H9 (cell line): ENCODE data around the gene ATP5PO. TPM values are rescaled to one million over a fixed set of nuclear protein-coding genes. Genes with fewer than 3 reads are reported as not detected.

Experiments
- DNase-seq: peaks from one replicate; pipeline ENCODE4 v3.0.0-alpha.2; 2017
- H2AFZ ChIP-seq: one replicate; pipeline ENCODE4 v1.6.1; 2013; ENCODE audit warnings: mild to moderate bottlenecking, low read length, control low read depth, moderate library complexity
- H2AK5ac ChIP-seq: 2 replicates; pipeline ENCODE4 v1.6.1; 2013; ENCODE audit warnings: low read length, control low read depth, mixed read lengths; ENCODE audit not compliant: insufficient read length
- H2BK120ac ChIP-seq: one replicate; pipeline ENCODE4 v1.6.1; 2013; ENCODE audit warnings: low read depth, mild to moderate bottlenecking, low read length, control low read depth, inconsistent platforms; ENCODE audit not compliant: poor library complexity, severe bottlenecking
- H2BK12ac ChIP-seq: 2 replicates; pipeline ENCODE4 v1.6.1; 2013; ENCODE audit warnings: low read length, control low read depth, mixed read lengths, low read depth; ENCODE audit not compliant: insufficient read length
- H2BK15ac ChIP-seq: 2 replicates; pipeline ENCODE4 v1.6.1; 2013; ENCODE audit warnings: low read depth, low read length, control low read depth
- H2BK20ac ChIP-seq: one replicate; pipeline ENCODE4 v1.6.1; 2013; ENCODE audit warnings: low read depth, mild to moderate bottlenecking, low read length, control low read depth, inconsistent platforms; ENCODE audit not compliant: poor library complexity, severe bottlenecking
- H2BK5ac ChIP-seq: 2 replicates; pipeline ENCODE4 v1.6.1; 2013; ENCODE audit warnings: low read length, control low read depth, mixed read lengths; ENCODE audit not compliant: insufficient read length
- H3K14ac ChIP-seq: 2 replicates; pipeline ENCODE4 v1.6.1; 2013; ENCODE audit warnings: low read length, control low read depth; ENCODE audit not compliant: insufficient read depth
- H3K18ac ChIP-seq: 2 replicates; pipeline ENCODE4 v1.6.1; 2013; ENCODE audit warnings: low read depth, mild to moderate bottlenecking, mixed read lengths, low read length, control low read depth; ENCODE audit not compliant: insufficient read length
- H3K23ac ChIP-seq: 2 replicates; pipeline ENCODE4 v1.6.1; 2013; ENCODE audit warnings: low read length, control low read depth, mixed read lengths, low read depth; ENCODE audit not compliant: insufficient read length
- H3K23me2 ChIP-seq: 2 replicates; pipeline ENCODE4 v1.6.1; 2013; ENCODE audit warnings: low read depth, mild to moderate bottlenecking, mixed read lengths, low read length, control low read depth; ENCODE audit not compliant: insufficient read length, poor library complexity, severe bottlenecking
- H3K27ac ChIP-seq: 2 replicates; pipeline ENCODE4 v1.5.1; 2013; ENCODE audit warnings: low read length, control low read depth, mixed read lengths, low read depth; ENCODE audit not compliant: insufficient read length
- H3K27me3 ChIP-seq: 2 replicates; pipeline ENCODE4 v1.6.1; 2013; ENCODE audit warnings: low read length, control low read depth, inconsistent platforms; ENCODE audit not compliant: insufficient read depth
- H3K4ac ChIP-seq: 2 replicates; pipeline ENCODE4 v1.6.1; 2013; ENCODE audit warnings: low read depth, mild to moderate bottlenecking, control low read depth, inconsistent platforms, low read length, moderate library complexity
- H3K4me1 ChIP-seq: 2 replicates; pipeline ENCODE4 v1.6.1; 2013; ENCODE audit warnings: low read length, control low read depth, inconsistent platforms; ENCODE audit not compliant: insufficient read depth
- H3K4me2 ChIP-seq: 2 replicates; pipeline ENCODE4 v1.6.1; 2013; ENCODE audit warnings: low read length, control low read depth, mixed read lengths; ENCODE audit not compliant: insufficient read length, insufficient read depth
- H3K56ac ChIP-seq: 2 replicates; pipeline ENCODE4 v1.6.1; 2013; ENCODE audit warnings: low read depth, mild to moderate bottlenecking, mixed read lengths, low read length, control low read depth; ENCODE audit not compliant: insufficient read length
- H3K79me1 ChIP-seq: 2 replicates; pipeline ENCODE4 v1.6.1; 2013; ENCODE audit warnings: low read depth, mild to moderate bottlenecking, moderate library complexity, low read length, control low read depth, inconsistent platforms; ENCODE audit not compliant: insufficient read depth, poor library complexity, severe bottlenecking
- H3K79me2 ChIP-seq: 2 replicates; pipeline ENCODE4 v1.6.1; 2013; ENCODE audit warnings: low read length, control low read depth, inconsistent platforms; ENCODE audit not compliant: insufficient read depth
- H3K9ac ChIP-seq: 2 replicates; pipeline ENCODE4 v1.6.1; 2013; ENCODE audit warnings: low read length, control low read depth, mixed read lengths; ENCODE audit not compliant: insufficient read length; ENCODE audit errors: extremely low read depth
- H3K9me3 ChIP-seq: one replicate; pipeline ENCODE4 v1.6.1; 2013; ENCODE audit warnings: low read depth, low read length, inconsistent platforms; ENCODE audit not compliant: control insufficient read depth
- H3T11ph ChIP-seq: one replicate; pipeline ENCODE4 v1.6.1; 2013; ENCODE audit warnings: mild to moderate bottlenecking, low read length, control low read depth, inconsistent platforms
- H4K20me1 ChIP-seq: one replicate; pipeline ENCODE4 v1.6.1; 2013; ENCODE audit not compliant: control insufficient read depth, insufficient read length, insufficient read depth
- H4K5ac ChIP-seq: 2 replicates; pipeline ENCODE4 v1.6.1; 2013; ENCODE audit warnings: low read depth, mild to moderate bottlenecking, mixed read lengths, low read length, control low read depth; ENCODE audit not compliant: insufficient read length
- H4K8ac ChIP-seq: replicated peaks from 2 replicates; pipeline ENCODE4 v1.6.1; 2013; ENCODE audit warnings: low read length, control low read depth, mixed read lengths, low read depth; ENCODE audit not compliant: insufficient read length
- H4K91ac ChIP-seq: 2 replicates; pipeline ENCODE4 v1.6.1; 2013; ENCODE audit warnings: low read depth, mild to moderate bottlenecking, moderate library complexity, mixed read lengths, low read length, control low read depth; ENCODE audit not compliant: insufficient read length
- H3K27ac Mint-ChIP-seq, 3 experiments: 2 replicates in 2 of 3; 3 replicates in 1 of 3; pipeline ENCODE4 v1.8.0; 2020 to 2021; ENCODE audit warnings: mixed read lengths in 3 of 3, mild to moderate bottlenecking in 1 of 3, moderate library complexity in 1 of 3
- H3K27me3 Mint-ChIP-seq: 2 replicates; pipeline ENCODE4 v1.8.0; 2021; ENCODE audit warnings: low read depth, mild to moderate bottlenecking, moderate library complexity, mixed read lengths
- H3K36me3 Mint-ChIP-seq, 3 experiments: 2 replicates in 2 of 3; 3 replicates in 1 of 3; pipeline ENCODE4 v1.8.0; 2020 to 2021; ENCODE audit warnings: low read depth in 3 of 3, mixed read lengths in 3 of 3; ENCODE audit not compliant: insufficient read depth in 1 of 3
- H3K4me1 Mint-ChIP-seq, 2 experiments: 2 replicates each; pipeline ENCODE4 v1.8.0; 2020; ENCODE audit warnings: mixed read lengths in 2 of 2
- H3K4me3 Mint-ChIP-seq, 2 experiments: 2 replicates in 1 of 2; 3 replicates in 1 of 2; pipeline ENCODE4 v1.8.0; 2020 to 2021; ENCODE audit warnings: mild to moderate bottlenecking in 2 of 2, mixed read lengths in 2 of 2, moderate library complexity in 1 of 2
- H3K9me3 Mint-ChIP-seq, 2 experiments: 2 replicates in 1 of 2; 3 replicates in 1 of 2; pipeline ENCODE4 v1.8.0; 2020; ENCODE audit warnings: mild to moderate bottlenecking in 2 of 2, mixed read lengths in 2 of 2, moderate library complexity in 1 of 2
- WGBS: extraction: QIAGEN DNeasy Blood & Tissue Kit; methylation state at CpG from one replicate; pipeline ENCODE4 v1.1.7; 2013; ENCODE audit warnings: missing lambda C conversion rate, low lambda C conversion rate, mixed read lengths; ENCODE audit not compliant: insufficient read length; ENCODE audit errors: extremely low coverage; 5-methylcytosine and 5-hydroxymethylcytosine counted together
- total RNA-seq: library from RNA; stranded (reverse); gene quantifications from 2 replicates; pipeline ENCODE4 v1.2.1, GENCODE V29; 2021
- TF ChIP-seq, protein P1 (sequence below): fragments of 200-600 bp; sonication (generic); conservative IDR thresholded peaks from 3 replicates; pipeline ENCODE4 v1.8.0; 2021; ENCODE audit warnings: antibody characterized with exemption, mild to moderate bottlenecking

Gene ATP5PO
- total RNA-seq, 1 experiment from 2014 or later: 275 TPM

DNA sequence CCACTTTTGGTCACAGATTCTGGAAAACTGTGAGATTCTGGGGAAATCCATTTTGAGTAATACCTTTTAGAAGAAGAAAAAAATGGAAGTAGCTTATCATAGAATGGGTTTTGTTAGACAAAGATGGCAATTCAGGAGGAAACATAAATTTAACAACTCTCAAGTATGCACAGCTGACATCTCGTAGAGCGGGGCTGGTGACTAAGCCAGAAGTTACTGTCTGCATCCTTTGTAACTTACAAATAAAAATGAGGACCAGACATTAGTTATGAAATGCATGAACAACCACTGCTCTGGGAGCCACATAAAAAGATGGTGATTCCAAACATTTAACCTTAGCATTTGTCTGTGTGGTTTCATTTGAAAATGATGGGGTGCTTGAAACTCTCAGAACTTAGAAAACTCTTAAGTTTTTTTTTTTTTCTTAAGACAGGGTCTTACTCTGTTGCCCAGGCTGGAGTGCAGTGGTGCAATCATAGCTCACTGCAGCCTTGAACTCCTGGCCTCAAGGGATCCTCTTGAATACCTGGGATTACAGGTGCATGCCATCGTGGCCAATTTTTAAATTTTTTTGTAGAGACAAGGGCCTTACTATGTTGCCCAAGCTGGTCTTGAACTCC, 49.2 kb upstream of the ATP5PO start:
- Mint-ChIP-seq H3K36me3 (peaks cover 1 to 16% (median 7%) of the 10 kb centered on the region in 3 experiments; a peak in 5 of 7 replicates), H3K4me3 (no peak overlapping the region), H3K9me3 (peaks cover 5 to 12% of the 10 kb centered on the region in 2 experiments; a peak in 3 of 5 replicates), H3K27me3 (no peaks in the 10 kb centered on the region), H3K27ac (no peak overlapping the region), H3K4me1 (peaks cover 5% of the 10 kb centered on the region in 2 experiments)
- H3K27me3 ChIP-seq: no peaks in the 10 kb centered on the region
- H3K4me1 ChIP-seq: no peaks in the 10 kb centered on the region
- TF ChIP-seq, protein P1, sequence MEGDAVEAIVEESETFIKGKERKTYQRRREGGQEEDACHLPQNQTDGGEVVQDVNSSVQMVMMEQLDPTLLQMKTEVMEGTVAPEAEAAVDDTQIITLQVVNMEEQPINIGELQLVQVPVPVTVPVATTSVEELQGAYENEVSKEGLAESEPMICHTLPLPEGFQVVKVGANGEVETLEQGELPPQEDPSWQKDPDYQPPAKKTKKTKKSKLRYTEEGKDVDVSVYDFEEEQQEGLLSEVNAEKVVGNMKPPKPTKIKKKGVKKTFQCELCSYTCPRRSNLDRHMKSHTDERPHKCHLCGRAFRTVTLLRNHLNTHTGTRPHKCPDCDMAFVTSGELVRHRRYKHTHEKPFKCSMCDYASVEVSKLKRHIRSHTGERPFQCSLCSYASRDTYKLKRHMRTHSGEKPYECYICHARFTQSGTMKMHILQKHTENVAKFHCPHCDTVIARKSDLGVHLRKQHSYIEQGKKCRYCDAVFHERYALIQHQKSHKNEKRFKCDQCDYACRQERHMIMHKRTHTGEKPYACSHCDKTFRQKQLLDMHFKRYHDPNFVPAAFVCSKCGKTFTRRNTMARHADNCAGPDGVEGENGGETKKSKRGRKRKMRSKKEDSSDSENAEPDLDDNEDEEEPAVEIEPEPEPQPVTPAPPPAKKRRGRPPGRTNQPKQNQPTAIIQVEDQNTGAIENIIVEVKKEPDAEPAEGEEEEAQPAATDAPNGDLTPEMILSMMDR: no peak
- no peak overlapping the region for H4K8ac ChIP-seq
- H3K4me2 ChIP-seq: no peak overlapping the region
- no peak overlapping the region for H2BK5ac ChIP-seq
- H3K18ac ChIP-seq: no peak overlapping the region
- H2BK20ac ChIP-seq: no peak overlapping the region
- H2BK120ac ChIP-seq: no peak overlapping the region
- H3K9me3 ChIP-seq: no peaks in the 10 kb centered on the region
- no peak overlapping the region for H3K56ac ChIP-seq
- H2BK12ac ChIP-seq: no peak overlapping the region
- no peak overlapping the region for H3K14ac ChIP-seq
- H3K79me1 ChIP-seq: no peaks in the 10 kb centered on the region
- H3K9ac ChIP-seq: no peak overlapping the region
- no peak overlapping the region for H3T11ph ChIP-seq
- H4K91ac ChIP-seq: no peak overlapping the region
- no CpG with 5 or more reads among the region's 3 CpGs for WGBS
- H4K20me1 ChIP-seq: no peaks in the 10 kb centered on the region
- no peak overlapping the region for H2BK15ac ChIP-seq
- H3K27ac ChIP-seq: no peak overlapping the region
- no peak overlapping the region for H2AK5ac ChIP-seq
- H3K23me2 ChIP-seq: peaks cover 2% of the 10 kb centered on the region
- H3K79me2 ChIP-seq: 0 out of 2 replicates have a peak, but pooled peaks cover 2% of the 10 kb centered on the region
- no peak overlapping the region for H3K23ac ChIP-seq
- H2AFZ ChIP-seq: no peak overlapping the region
- no peak overlapping the region for H4K5ac ChIP-seq
- no peak for DNase-seq
- no peak overlapping the region for H3K4ac ChIP-seq
